Melanocyte of skin (primary cell): ENCODE measurements around the gene RPS25. TPM values are rescaled to one million over a fixed set of nuclear protein-coding genes. Genes with fewer than 3 reads are reported as not detected.

Source experiments
- small RNA-seq, 2 donors: library from RNA; depleted of rRNA; stranded (forward); fragments of <200 nt; gene quantifications; one replicate each; pipeline ENCODE3, GENCODE V24; 2012
- total RNA-seq, 2 donors: library from RNA; depleted of rRNA; stranded (reverse); fragments of >200 nt; gene quantifications; 2 replicates each; pipeline ENCODE4 v1.2.3, GENCODE V29; 2012

The RPS25 gene
- 100 to 1,000 TPM; 853 to 862 TPM for total RNA-seq

GRCh38 chr11:119018074-119018938, at the start of gene RPS25, which contains the start of gene TRAPPC4:
TSS of gene RPS25 (minus strand) at chr11:119018343. CDS start at chr11:119018284, 59 bp downstream.
TSS of gene TRAPPC4 (plus strand) at chr11:119018766. CDS start at chr11:119018796, 30 bp downstream.

GRCh38 chr11:119067371-119068222, 49.5 kb upstream of the RPS25 start, which contains the start of gene VPS11:
TSS of gene VPS11 (plus strand) at chr11:119067818. CDS start at chr11:119067824, 6 bp downstream.

GRCh38 chr11:119057000-119057769, 39.0 kb upstream of the RPS25 start, which contains the start of gene HYOU1:
TSS of gene HYOU1 (minus strand) at chr11:119057205. CDS start at chr11:119056160, 1,045 bp downstream.

GRCh38 chr11:119030329-119031047, 12.3 kb upstream of the RPS25 start, which contains the start of gene SLC37A4:
TSS of gene SLC37A4 (minus strand) at chr11:119030877.

GRCh38 chr11:118997627-118998387, 20.3 kb downstream of the RPS25 start, which contains the start of gene CENATAC:
TSS of gene CENATAC (plus strand) at chr11:118998138. CDS start at chr11:118998198, 60 bp downstream.

GRCh38 chr11:118971646-118972045, 46.5 kb downstream of the RPS25 start, which contains the start of gene FOXR1:
TSS of gene FOXR1 (plus strand) at chr11:118971761. CDS start at chr11:118971932, 171 bp downstream.

Small RNA genes within 50 kb of the gene (small RNA-seq; reads per million reads assigned to genes)
- gene AP003392.2 (0 reads per million in 2 donors), gene RF00017 (0 reads per million in 2 donors), gene RF00019 (0 reads per million in 2 donors)

Other genes with a start within 250 kb of the RPS25 start
- gene DDX6, start 227.2 kb downstream of the RPS25 start, total RNA-seq: 10 to 100 TPM; 73.3 to 74.7 TPM
- gene CXCR5, start 134.5 kb downstream of the RPS25 start, total RNA-seq: not detected
- 10 to 100 TPM in 1 of 2 donors, 1 to 10 TPM in 1; 6.9 to 10.7 TPM for gene BCL9L, start 92.4 kb downstream of the RPS25 start, total RNA-seq
- gene UPK2, start 62.0 kb downstream of the RPS25 start, total RNA-seq: not detected
- gene FOXR1, start 46.6 kb downstream of the RPS25 start, total RNA-seq: not detected
- 10 to 100 TPM; 18.6 to 28.2 TPM for gene CENATAC, start 20.2 kb downstream of the RPS25 start, total RNA-seq
- gene TRAPPC4, start 423 bp upstream of the RPS25 start, total RNA-seq: 100 to 1,000 TPM in 1 of 2 donors, 10 to 100 TPM in 1; 56.8 to 101 TPM
- 10 to 100 TPM; 24.1 to 35.0 TPM for gene SLC37A4, start 12.5 kb upstream of the RPS25 start, total RNA-seq
- 100 to 1,000 TPM in 1 of 2 donors, 10 to 100 TPM in 1; 95.0 to 180 TPM for gene HYOU1, start 38.9 kb upstream of the RPS25 start, total RNA-seq
- 10 to 100 TPM; 39.6 to 47.8 TPM for gene VPS11, start 49.5 kb upstream of the RPS25 start, total RNA-seq
- 10 to 100 TPM; 15.8 to 18.3 TPM for gene HMBS, start 66.5 kb upstream of the RPS25 start, total RNA-seq
- 10 to 100 TPM; 30.6 to 35.3 TPM for gene DPAGT1, start 83.5 kb upstream of the RPS25 start, total RNA-seq
- gene C2CD2L, start 89.0 kb upstream of the RPS25 start, total RNA-seq: 1 to 10 TPM; 7.2 to 8.0 TPM
- gene HINFP, start 103.2 kb upstream of the RPS25 start, total RNA-seq: 10 to 100 TPM; 16.0 to 20.0 TPM
- gene ABCG4, start 130.7 kb upstream of the RPS25 start, total RNA-seq: under 1 TPM; 0.33 to 0.34 TPM
- 10 to 100 TPM; 17.0 to 22.4 TPM for gene NLRX1, start 150.4 kb upstream of the RPS25 start, total RNA-seq
- gene NHERF4, start 167.1 kb upstream of the RPS25 start, total RNA-seq: under 1 TPM in 1 of 2 donors, not detected in 1; 0.69 TPM
- gene CBL, start 188.0 kb upstream of the RPS25 start, total RNA-seq: 10 to 100 TPM; 11.7 to 17.0 TPM